HG03045 (cell line): ENCODE measurements around the gene HSPG2.

Experiments
- ATAC-seq: cut with Tn5 transposase; IDR thresholded peaks from one replicate; pipeline ENCODE4 v1.9.1; 2021; ENCODE audit warnings: mild to moderate bottlenecking, moderate library complexity; ENCODE audit not compliant: unreplicated experiment

The HSPG2 gene

DNA sequence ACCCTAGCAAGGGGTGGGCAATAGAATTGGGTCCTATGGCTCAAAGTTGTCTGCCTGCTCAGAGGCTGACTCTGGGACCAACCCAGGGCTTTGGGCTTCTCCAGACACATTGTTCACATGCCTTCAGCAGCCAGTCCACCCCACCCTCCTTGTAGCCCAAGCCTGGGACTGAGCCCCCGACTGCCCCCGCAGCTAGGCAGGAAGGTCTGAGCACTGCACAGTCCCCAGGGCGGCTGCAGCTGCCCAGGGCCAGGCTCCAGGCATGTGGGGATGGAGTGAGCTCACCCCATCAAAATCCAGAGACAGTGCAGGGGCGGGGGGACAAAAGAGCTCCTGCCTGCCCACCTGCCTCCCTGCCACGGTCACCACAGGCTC, 35.6 kb downstream of the HSPG2 start:
- no peak for ATAC-seq

DNA sequence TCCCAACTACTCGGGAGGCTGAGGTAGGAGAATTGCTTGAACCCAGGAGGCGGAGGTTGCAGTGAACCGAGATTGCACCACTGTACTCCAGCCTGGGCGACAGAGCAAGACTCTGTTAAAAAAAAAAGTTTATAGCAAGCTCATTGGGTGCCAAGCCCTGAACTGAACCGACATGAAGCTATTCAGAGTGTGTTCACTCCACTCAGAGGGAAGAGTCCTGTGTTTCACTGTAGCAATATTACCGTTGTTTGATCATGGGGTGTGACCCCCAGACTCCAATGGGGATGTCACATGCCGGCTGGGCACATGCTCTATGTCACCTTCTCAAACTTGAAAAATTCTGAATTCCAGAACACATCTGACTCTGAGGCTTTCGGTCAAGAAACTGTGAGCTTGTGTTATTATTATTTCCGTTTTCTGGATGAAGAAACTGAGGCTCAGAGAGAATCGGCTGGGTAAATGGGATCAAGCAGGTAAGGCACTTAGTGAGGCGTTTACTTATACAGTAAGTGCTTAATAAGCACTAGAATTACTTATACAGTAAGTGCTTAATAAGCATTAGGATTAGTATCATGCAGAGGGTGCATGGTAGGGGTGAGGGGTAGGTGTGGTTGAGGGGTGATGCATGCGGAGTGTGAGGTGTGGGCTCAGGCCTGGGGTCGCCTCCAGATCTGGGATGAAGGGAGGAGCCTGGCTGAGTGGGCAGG, 36.2 kb downstream of the HSPG2 start:
- ATAC-seq, result no peak

DNA sequence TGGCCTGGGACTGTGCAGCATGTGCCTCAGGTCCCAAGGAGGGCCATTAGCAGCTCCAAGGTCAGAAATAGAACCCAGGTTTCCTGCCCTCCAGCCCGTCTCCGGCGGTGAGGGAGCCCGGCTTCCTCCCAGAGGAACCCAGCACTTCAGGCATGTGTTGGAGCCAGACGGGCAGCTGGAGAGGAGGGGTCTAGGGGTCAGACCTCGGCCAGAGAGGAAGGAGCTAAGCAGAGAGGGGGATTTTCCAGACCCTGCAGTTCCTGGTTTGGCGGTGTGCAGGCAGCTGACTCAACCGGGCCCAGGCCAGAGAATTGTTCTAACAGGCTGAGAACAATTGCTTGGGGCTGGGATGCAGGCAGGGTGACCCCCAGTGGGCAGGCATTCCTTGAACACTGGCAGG, 37.1 kb downstream of the HSPG2 start:
- ATAC-seq, result no peak

DNA sequence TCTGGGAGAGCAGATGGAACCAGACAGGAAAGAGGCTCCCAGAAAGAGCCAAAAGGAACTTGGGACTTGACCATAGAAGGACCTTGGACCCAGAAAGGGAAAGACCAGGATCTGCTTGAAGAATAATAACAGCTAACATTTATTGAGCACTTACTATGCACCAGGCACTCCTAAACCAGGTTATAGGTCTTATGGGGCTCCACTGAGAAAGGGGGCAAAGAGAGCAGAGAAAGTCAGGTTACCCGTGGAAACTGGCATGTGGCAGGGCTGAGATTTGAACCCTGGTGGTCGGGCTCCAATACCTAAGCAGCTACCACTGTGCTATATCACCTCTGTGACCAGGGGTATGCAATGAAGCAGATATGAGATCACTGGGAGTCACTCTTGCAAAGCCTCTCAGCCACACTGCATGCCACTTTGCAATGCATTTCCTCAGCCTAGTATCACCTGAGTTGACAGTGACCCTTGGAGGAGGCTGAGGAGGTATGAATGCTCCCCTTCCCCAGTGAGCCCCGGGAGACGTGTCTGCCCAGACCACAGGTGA, 37.8 kb downstream of the HSPG2 start:
- no peak for ATAC-seq

DNA sequence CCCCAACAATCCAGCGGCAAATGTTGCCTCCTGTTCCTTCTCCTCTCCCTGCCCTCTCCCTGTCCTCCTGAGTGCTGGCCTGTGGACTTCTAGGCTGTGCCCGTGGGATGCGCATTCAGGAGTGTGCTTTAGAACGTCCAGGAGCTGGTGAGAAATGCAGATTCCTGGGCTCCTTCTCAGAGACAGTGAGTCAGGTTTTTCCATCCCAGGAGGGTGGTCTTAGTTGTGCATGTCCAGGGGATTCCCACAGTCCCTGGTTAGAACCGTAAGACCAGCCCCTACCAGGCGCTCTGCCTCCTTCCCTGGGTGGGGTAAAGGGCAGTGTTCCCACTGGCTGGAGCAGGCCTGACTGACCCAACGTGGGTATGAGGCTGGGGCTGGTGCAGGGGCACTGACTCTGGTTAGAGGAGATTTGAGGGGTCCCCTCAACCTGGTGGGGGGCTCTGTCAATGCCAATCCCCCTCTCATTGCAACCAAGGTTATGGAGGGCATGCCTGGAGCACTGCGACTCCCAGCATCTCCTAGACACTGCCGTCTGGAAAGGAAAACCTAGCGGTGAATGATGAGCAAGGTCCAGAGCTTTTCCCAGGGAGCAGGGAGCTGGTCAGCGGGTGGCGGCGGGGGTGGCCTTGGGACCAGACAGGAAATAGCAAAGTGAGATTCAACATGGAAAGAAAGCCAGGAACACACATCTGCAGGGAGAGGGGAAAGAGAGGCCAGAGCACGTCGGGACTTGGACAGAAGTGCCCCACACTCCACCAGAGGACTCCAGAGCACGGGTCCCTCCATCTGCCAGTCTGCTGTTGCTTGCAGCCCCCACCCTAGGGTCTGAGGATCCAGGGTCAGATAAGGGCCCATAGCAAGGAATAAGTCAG, 38.5 kb downstream of the HSPG2 start:
- ATAC-seq, result no peak

DNA sequence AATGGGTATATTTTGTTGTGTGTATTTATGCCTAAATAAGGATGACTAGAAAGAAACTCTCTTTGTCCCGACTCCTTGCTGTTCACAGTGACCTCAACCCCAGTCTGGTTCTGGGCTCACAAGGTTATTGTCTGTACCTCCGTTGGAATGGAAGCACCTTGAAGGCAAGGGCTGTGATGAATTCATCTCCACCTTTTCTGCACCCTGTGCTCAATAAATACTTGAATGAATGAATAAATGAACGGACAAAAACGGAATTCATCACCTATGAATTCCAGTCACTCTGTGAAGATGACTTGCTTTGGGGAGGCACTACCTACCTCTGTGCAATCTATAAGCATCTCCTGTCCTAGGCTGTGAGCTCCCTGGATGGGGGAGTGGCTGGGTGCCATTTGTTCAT, 39.3 kb downstream of the HSPG2 start:
- no peak for ATAC-seq

DNA sequence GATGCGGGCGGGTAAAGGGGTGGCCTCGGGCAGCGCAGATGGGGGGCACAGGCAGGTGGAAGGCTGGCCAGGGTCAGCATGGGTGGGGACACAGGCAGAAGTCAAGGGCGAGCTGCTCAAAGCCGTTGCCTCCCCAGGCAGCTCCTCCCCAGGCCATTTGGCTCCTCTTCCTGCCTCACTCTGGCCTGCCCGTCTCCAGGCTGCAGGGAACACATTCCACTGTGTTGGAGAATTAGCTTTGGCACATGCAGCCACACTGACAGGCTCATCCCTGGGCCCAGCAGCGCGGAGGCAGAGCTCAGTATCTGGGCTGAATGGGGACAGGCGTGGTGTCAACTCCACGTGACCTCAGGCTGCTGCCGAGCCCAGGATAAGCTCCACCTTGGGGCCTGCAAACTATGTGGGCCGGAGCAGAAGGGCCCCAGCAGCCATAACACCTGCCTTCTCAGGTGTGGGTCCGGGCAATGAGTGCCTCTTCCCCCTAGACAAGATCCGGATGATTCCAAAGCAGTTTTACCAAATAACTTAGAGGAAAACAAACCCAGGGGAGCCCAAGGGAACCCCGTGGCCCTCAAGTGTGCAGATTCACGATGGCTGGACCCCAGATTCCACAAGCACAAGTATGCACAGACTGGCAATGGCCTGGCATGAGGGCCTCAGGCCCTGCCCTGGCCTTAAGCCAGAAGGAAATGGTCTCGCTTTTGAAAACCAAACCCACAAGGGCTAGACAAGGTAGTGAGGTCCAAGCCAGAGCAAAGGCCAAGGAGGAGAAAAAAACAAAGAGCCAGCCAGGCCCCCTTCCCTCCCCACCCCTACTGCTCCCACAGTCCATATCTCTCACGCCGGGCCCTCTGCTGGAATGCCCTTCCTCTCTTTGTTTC, 40.2 kb downstream of the HSPG2 start:
- no peak for ATAC-seq

DNA sequence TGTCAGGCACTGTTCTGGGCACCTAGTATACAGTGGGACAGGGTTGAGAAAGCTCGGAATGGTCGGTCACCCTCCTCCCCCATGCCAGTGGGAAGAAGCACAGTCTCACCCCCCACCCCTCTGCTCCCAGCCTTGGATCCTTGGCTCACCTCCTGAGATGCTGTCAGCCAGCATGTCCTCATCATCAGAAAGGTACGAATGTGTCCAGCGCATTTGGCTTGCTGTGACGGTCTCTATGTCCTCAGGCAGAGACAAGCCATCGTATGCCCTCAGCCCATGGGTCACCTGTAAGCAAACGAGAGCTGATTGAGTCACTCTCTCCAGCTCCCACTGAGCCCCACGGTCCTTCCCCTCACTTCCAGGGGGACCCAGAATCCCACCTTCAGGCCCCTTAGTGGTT, 41.1 kb downstream of the HSPG2 start:
- ATAC-seq, result no peak

DNA sequence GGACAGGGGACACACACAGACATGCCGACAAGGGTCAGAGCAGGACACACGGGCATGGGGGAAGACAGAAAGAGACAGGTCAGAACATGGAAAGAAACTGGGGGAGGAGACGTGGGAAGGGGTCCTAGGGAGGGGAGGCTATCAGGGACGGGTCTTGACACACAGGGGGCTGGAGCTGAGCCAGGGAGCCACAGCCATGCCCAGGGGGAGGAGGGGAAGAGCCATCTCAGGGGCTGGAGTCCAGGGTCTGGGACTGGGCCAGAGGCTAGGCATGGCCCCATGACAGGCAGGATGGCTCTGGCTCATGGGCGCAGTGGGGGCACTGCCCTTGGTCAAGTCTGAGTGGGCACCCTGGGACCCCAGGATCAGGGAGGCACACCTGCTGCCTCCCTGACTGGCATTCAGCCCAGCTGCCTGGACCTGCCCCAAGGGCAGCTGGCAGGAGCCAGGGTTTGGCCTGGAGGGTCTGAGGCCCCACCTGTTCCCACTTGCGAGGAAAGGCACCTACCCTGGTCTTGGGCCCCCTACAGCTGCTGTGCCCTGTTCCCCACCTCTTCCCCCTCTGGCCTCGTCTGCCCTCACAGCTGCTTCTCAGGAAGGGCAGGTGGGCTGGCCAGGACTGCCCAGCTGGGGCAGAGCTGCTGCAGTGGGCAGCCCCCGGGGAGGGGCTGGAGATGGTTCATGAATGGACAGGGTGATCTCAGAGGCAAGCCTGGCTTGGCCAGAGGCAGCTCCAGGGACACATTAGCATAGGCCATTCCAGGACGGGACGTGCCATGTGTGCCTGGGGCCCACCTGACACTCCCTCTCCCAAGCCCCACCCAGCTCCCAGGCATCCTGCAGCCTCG, 42.9 kb downstream of the HSPG2 start:
- no peak for ATAC-seq

DNA sequence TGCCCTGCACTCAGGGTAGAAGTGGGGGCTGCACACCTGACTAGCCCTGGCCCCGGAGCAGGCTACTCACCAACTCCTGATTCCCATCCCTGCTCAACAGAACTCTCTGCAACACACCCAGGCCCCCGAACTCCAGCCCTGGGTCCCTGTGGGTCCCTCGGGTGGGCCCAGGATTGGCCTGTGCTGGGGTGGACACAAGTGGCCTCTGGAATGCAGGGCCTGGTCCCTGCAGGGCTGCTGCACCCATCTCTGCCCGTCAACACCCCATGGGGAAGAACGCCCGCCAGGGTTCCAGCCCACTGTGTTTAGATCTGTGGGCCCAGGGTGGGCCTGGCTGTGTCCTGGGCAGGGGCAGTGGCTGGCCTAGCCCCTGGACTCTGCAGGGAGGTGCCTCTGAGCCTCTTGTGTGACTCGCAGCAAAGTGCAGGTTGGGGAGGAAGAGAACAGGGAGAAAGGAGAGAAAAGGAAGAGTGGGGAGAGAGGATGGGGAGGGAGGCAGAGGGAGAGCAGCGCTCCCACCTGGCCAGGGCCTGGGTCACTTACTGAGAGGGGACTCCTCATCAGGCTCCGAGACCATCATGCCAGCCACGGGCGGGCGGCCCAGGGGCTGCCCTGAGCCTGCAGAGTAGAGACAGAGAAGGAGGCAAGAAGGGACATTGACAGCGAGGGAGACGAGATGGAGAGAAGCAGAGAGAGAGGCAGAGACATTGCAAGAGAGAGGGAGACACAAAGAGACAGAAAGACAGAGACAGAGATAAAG, 43.9 kb downstream of the HSPG2 start:
- ATAC-seq, result no peak

DNA sequence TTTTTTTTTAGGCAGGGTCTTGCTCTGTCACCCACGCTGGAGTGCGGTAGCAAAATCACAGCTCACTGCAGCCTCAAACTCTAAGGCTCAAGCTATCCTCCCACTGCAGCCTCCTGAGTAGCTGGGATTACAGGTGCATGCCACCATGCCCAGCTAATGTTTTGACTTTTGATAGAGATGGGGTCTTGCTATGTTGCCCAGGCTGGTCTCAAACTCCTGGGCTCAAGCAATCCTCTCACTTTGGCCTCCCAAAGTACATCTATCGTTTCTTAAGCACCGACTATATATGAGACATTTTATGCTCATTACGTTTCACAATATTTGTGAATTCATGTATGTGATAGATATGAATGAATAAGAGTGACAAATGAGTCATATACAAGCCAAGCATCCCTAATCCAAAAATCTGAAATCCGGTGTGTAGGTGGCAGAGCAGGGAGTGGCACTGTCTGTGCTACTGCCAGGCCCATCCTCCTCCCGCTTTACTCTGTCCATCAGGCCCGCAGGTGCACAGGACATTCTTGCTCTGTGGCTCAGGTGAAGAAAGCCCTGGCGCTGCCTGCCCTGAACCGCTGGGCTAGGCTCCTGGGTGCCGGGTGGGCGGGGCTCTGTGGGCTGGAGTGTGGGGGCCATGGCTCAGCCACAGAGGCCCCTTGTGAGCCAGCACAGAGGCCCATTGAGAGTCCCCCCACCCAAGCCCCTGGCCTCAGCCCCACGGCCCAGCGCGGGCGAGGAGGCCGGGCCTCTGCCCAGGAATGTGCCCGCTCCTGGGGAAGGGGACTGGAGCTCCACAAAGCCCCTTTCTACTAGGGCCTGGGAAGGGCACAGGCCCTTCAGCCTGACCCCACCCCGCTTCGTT, 45.3 kb downstream of the HSPG2 start:
- no peak for ATAC-seq

DNA sequence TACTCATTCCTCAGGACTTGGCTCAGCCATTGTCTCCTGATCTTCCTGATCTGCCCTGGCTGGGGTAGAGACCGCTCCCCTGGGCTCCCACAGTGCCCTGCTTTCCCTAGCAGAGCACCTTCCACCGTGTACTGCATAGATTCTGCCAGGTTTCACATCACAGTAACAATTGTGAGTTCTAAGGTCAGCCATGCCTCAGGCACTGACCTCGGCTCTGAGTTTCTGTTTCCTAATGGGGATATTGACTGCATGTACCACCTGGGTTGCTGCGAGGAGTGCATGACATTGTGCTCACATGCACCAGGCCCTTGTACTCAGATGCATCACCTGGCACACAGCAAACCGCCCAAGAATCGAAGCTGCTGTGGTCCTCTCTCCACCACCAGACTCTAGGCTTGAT, 46.0 kb downstream of the HSPG2 start:
- no peak for ATAC-seq

DNA sequence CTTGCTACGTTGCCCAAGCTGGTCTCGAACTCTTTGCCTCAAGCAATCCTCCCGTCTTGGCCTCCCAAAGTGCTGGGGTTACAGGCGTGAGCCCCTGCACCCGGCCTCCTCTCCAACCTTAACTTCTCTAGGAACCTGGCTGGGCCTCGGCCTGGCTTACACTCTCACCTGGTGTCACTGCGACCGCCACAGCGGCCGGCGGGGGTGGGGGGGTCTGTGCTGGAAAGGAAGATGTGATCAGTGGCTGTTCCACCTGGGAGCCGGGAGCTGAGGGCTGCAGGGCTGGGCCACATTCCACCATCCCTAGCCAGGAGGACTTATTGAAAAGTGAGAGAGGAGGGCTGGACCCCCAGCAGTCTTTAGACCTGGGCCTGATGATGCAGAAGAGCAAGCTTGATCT, 48.6 kb downstream of the HSPG2 start:
- ATAC-seq, result no peak

DNA sequence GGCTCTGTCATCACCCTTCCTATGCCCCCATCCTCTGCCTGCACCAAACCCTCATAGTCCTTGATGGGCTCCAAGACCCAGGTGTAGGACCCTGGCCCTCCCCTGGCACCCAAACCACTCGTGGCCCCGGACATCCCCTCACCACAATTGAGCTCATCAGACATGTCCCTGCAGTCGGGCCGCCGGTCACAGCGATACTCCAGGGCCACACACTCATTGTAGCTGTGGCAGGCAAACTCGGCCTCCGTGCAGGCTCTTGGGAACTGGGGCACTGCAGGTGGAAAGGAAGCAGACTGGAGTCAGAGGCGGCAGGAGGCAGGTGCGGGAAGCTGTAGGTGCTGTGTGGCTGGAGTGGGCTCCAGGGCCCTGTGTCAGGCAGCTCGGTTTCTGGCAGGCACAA, 49.3 kb downstream of the HSPG2 start:
- ATAC-seq, result no peak

DNA sequence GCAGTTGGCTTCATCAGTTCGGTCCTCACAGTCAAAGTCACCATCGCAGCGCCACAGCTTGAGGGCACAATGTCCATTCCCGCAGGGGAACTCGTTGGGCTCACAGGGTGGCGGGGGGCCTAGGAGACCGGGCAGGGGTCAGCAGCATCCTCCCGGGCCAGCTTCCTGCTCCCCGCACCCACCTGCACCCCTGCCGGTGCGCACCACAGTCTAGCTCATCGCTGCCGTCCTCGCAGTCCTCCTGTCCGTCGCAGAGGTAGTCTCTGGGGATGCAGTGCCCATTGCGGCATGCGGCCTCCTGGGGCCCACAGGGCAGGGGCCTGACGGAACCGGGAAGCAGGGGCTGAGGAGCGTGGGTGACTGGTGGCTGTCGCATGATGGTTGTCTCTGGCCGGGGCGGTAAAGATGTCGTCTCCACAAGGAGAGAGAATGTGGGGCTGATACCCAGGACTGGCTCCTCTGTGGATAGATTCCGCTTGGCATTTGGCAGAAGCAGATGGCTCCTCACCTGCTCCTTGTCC, 49.8 kb downstream of the HSPG2 start:
- no peak for ATAC-seq

DNA sequence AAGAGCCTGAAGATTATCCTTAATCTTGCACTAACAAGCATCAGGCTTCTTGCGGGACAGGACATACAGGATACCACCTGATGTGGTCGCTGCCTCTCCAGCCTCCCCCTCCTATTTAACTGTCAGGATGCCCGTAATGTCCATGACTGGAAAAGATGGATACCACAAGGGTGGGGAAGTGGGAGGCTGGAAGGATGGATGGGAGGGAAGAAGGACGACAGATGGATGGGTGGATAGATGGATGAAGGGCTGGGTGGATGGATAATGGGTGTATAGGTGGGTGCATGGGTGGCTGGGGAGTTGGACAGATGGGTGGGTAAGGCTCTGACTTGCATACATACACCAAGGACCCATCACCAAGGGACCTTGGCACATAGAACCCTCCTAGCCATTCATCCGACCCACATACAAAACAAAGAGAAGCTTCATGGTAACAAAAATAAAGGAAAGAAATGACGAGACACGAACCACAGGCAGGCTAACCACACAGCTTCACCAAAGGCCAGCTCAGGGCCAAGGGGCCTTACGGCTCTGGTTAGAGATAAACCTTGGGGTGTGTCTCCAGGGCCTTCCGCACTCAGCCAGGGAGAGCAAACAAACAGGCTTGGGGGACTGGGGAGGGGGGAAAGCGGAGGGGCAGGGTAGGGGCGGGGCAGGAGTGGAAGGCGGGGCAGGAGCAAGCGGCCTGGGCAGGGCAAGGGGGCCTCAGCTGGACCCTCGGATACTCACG, 50.5 kb downstream of the HSPG2 start:
- no peak for ATAC-seq

DNA sequence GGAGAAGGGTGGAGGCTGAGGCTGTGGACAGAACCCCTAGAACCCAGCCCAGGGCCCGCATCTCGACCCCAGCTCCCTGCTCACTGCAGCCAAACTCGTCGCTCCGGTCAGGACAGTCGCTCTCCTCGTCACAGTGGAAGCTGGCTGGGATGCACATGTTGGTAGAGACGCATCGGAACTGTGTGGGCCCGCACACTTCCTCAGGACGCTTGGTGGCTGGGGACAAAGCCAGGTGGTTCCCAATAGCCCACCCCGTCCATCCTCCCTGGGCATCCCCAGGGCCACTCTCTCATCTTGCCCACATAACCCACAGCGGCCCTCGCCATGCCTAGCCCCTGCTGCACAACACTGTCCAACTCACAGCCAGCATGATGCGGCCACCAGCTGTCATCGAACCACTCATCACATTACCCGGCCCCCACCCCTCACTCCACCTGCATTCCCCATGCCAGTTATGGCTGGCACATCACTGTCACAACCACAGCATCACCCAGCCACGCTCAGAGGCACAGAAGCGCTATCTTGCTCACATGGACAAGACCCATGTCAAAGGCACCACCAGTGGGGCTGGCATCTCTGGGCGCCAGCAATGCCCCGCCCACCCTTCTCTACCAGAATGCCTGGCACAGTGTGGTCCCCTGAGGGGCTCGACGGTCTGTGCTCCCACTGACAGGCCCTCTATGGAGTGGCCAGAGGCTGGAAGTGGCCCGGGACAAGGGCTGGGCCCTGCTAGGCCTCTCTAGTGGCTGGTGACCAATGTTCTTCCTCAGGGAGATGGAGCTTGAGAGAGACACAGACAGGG, 51.7 kb downstream of the HSPG2 start:
- ATAC-seq, result no peak
